Measurements from ENCODE around the gene CFAP61. TPM values are rescaled to one million over a fixed set of nuclear protein-coding genes. Genes with fewer than 3 reads are reported as not detected.

The CFAP61 gene
- total RNA-seq, 1 experiment from 2014 or later: 0.61 TPM

GRCh38 chr20:20318365-20319161 is 266.2 kb downstream of the CFAP61 start:
- Mint-ChIP-seq H3K27ac (no peak overlapping the region), H3K27me3 (ENCODE audit: low read depth) (no peaks in the 10 kb centered on the region), H3K4me3 (no peak overlapping the region), H3K36me3 (no peaks in the 10 kb centered on the region), H3K9me3 (peaks cover 4% of the 10 kb centered on the region), H3K4me1 (no peaks in the 10 kb centered on the region)
- ATAC-seq (no peak), DNase-seq (ENCODE audit: low spot score) (no peak)
- ChIA-PET CTCF (interaction anchor here (0.5 kb wide), 1 partner anchor 110 kb away, joined by 3 read pairs; no protein-coding TSS in a partner anchor), POLR2A (no interaction called here)
- TF ChIP-seq ZNF396 (CRISPR knock-in tag; IDR thresholded peaks at IDR 0.05; ENCODE audit: borderline replicate concordance) (no peak), KAT7 (CRISPR knock-in tag; IDR thresholded peaks at IDR 0.05; ENCODE audit: borderline replicate concordance) (no peak)
- TF ChIP-seq, protein P1, sequence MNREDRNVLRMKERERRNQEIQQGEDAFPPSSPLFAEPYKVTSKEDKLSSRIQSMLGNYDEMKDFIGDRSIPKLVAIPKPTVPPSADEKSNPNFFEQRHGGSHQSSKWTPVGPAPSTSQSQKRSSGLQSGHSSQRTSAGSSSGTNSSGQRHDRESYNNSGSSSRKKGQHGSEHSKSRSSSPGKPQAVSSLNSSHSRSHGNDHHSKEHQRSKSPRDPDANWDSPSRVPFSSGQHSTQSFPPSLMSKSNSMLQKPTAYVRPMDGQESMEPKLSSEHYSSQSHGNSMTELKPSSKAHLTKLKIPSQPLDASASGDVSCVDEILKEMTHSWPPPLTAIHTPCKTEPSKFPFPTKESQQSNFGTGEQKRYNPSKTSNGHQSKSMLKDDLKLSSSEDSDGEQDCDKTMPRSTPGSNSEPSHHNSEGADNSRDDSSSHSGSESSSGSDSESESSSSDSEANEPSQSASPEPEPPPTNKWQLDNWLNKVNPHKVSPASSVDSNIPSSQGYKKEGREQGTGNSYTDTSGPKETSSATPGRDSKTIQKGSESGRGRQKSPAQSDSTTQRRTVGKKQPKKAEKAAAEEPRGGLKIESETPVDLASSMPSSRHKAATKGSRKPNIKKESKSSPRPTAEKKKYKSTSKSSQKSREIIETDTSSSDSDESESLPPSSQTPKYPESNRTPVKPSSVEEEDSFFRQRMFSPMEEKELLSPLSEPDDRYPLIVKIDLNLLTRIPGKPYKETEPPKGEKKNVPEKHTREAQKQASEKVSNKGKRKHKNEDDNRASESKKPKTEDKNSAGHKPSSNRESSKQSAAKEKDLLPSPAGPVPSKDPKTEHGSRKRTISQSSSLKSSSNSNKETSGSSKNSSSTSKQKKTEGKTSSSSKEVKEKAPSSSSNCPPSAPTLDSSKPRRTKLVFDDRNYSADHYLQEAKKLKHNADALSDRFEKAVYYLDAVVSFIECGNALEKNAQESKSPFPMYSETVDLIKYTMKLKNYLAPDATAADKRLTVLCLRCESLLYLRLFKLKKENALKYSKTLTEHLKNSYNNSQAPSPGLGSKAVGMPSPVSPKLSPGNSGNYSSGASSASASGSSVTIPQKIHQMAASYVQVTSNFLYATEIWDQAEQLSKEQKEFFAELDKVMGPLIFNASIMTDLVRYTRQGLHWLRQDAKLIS (CRISPR knock-in tag; IDR thresholded peaks at IDR 0.05; ENCODE audit: borderline replicate concordance): no peak

DNA sequence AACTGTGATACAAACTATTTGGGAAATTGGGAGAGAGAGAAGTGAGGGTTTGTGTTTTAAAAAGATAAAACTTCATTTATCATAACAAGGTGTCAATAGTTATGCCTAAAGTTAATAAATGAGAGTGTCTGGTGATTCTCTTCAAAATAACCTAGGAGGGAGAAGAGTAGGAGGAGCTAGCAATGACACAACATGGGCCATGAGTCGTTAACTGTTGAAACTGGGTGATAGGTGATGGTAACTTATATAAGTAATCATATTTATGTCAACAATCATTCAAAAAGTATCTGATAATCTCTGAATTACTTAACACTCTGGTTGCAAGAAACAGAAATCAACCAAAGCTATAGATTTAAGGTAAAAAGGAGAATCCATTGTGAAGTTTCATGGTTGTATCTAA is 268.8 kb downstream of the CFAP61 start:
- CTCF ChIA-PET: no interaction called here
- no peaks in the 10 kb centered on the region for H3K27me3 Mint-ChIP-seq (ENCODE audit: low read depth)
- ATAC-seq: no peak
- TF ChIP-seq ZNF263 (CRISPR knock-in tag; IDR thresholded peaks at IDR 0.05; ENCODE audit: low read depth) (no peak), NR3C1 (CRISPR knock-in tag; conservative IDR thresholded peaks at IDR 0.05; ENCODE audit: low read depth) (no peak), PRDM15 (CRISPR knock-in tag; IDR thresholded peaks at IDR 0.05) (no peak), MYBL2 (CRISPR knock-in tag; IDR thresholded peaks at IDR 0.05) (no peak), RELA (CRISPR knock-in tag; IDR thresholded peaks at IDR 0.05; ENCODE audit: borderline replicate concordance) (no peak), NR2C2 (CRISPR knock-in tag; IDR thresholded peaks at IDR 0.05) (no peak), EMX1 (CRISPR knock-in tag; IDR thresholded peaks at IDR 0.05) (no peak), ZNF416 (CRISPR knock-in tag; IDR thresholded peaks at IDR 0.05) (no peak), NFE2L1 (CRISPR knock-in tag; IDR thresholded peaks at IDR 0.05) (no peak), CBFB (CRISPR knock-in tag; IDR thresholded peaks at IDR 0.05; ENCODE audit: low read depth) (no peak), ZNF423 (CRISPR knock-in tag; IDR thresholded peaks at IDR 0.05) (no peak), SMAD4 (CRISPR knock-in tag; IDR thresholded peaks at IDR 0.05) (no peak), GABPB1 (CRISPR knock-in tag; IDR thresholded peaks at IDR 0.05) (no peak)
- TF ChIP-seq, protein P2, sequence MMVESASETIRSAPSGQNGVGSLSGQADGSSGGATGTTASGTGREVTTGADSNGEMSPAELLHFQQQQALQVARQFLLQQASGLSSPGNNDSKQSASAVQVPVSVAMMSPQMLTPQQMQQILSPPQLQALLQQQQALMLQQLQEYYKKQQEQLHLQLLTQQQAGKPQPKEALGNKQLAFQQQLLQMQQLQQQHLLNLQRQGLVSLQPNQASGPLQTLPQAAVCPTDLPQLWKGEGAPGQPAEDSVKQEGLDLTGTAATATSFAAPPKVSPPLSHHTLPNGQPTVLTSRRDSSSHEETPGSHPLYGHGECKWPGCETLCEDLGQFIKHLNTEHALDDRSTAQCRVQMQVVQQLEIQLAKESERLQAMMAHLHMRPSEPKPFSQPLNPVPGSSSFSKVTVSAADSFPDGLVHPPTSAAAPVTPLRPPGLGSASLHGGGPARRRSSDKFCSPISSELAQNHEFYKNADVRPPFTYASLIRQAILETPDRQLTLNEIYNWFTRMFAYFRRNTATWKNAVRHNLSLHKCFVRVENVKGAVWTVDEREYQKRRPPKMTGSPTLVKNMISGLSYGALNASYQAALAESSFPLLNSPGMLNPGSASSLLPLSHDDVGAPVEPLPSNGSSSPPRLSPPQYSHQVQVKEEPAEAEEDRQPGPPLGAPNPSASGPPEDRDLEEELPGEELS (CRISPR knock-in tag; IDR thresholded peaks at IDR 0.05): no peak
- TF ChIP-seq, protein P3, sequence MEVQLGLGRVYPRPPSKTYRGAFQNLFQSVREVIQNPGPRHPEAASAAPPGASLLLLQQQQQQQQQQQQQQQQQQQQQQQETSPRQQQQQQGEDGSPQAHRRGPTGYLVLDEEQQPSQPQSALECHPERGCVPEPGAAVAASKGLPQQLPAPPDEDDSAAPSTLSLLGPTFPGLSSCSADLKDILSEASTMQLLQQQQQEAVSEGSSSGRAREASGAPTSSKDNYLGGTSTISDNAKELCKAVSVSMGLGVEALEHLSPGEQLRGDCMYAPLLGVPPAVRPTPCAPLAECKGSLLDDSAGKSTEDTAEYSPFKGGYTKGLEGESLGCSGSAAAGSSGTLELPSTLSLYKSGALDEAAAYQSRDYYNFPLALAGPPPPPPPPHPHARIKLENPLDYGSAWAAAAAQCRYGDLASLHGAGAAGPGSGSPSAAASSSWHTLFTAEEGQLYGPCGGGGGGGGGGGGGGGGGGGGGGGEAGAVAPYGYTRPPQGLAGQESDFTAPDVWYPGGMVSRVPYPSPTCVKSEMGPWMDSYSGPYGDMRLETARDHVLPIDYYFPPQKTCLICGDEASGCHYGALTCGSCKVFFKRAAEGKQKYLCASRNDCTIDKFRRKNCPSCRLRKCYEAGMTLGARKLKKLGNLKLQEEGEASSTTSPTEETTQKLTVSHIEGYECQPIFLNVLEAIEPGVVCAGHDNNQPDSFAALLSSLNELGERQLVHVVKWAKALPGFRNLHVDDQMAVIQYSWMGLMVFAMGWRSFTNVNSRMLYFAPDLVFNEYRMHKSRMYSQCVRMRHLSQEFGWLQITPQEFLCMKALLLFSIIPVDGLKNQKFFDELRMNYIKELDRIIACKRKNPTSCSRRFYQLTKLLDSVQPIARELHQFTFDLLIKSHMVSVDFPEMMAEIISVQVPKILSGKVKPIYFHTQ (CRISPR knock-in tag; IDR thresholded peaks at IDR 0.05): no peak
- TF ChIP-seq, protein P4, sequence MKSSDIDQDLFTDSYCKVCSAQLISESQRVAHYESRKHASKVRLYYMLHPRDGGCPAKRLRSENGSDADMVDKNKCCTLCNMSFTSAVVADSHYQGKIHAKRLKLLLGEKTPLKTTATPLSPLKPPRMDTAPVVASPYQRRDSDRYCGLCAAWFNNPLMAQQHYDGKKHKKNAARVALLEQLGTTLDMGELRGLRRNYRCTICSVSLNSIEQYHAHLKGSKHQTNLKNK (CRISPR knock-in tag; IDR thresholded peaks at IDR 0.05): no peak
- TF ChIP-seq, protein P5, sequence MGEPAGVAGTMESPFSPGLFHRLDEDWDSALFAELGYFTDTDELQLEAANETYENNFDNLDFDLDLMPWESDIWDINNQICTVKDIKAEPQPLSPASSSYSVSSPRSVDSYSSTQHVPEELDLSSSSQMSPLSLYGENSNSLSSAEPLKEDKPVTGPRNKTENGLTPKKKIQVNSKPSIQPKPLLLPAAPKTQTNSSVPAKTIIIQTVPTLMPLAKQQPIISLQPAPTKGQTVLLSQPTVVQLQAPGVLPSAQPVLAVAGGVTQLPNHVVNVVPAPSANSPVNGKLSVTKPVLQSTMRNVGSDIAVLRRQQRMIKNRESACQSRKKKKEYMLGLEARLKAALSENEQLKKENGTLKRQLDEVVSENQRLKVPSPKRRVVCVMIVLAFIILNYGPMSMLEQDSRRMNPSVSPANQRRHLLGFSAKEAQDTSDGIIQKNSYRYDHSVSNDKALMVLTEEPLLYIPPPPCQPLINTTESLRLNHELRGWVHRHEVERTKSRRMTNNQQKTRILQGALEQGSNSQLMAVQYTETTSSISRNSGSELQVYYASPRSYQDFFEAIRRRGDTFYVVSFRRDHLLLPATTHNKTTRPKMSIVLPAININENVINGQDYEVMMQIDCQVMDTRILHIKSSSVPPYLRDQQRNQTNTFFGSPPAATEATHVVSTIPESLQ (CRISPR knock-in tag; IDR thresholded peaks at IDR 0.05): no peak

More for the DNA sequence above, 268.8 kb downstream of the CFAP61 start:
- Mint-ChIP-seq H3K4me3 (no peak overlapping the region), H3K4me1 (no peaks in the 10 kb centered on the region), H3K27ac (no peak overlapping the region), H3K9me3 (no peaks in the 10 kb centered on the region), H3K36me3 (no peaks in the 10 kb centered on the region)
- POLR2A ChIA-PET: no interaction called here
- DNase-seq (ENCODE audit: low spot score): no peak
